SKM-1 (cell line): ENCODE data around the gene SERPIND1.
"Not testable (repeated sequence)": the region's sequence is repeated elsewhere in the genome, so short reads cannot be mapped to it uniquely, and the experiment has no call there.

Experiments used
- DNase-seq: peaks from one replicate; lab custom pipeline; 2025; ENCODE audit not compliant: unreplicated experiment; lab: John Stamatoyannopoulos, UW

Gene SERPIND1

DNA sequence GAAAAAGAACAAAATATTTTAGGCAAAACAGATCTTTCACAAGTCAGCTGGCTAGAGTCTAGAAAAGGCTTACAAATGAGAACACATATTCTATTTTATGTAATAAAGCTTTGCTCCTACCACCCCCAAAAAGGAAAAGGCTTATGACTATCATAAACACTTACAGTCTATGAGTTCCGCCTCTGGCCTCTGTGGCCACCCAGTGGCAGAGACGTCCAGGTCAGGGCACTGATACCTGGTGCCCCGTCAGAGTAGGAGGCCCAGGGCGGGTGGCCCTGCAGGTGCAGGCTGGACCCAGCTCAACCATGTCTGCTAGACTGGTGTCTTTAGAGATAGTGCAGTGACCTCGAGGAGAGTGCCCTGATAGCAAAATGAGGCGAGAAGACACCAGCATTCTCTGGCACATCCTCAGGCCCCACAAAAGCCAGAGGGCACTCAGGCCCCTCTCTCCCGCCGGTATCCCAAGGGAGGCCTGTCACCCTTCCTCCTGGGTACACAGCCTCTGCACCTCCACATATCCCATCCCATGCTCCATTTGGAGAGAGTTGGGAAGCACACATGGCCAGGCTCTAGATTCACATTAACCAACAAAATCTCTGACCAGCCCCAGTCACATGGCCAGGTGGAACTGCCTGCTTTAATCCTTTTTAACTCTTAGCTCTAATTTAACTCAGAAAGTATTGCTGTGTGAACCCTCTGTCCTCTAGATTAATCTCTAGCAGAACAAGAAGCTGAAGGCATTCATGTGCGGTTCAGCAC is 27.3 kb upstream of the SERPIND1 start:
- no peak for DNase-seq

DNA sequence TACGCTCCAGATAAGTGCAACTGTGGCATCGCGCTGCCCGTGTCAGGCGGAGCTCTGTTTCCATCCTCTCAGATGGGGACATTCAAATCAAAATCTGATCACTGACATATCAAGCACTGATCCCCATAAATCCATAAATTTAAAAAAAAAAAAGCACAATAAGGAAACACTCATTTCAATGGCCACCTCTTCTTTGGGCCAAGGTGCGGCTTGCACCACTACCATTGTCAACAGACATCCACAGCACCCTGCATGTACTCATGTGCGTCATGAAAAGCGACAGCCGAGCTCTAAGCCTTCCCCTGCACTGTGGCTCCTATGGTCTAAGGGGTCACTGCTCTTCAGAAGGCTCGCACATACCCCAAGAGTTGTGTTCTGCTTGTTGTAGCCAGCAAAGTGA is 26.7 kb upstream of the SERPIND1 start:
- DNase-seq = no peak

- no peak for DNase-seq
These were observed 25.8 kb upstream of the SERPIND1 start for GRCh38 chr22:20748082-20748481.

GRCh38 chr22:20748731-20749428 is 25.0 kb upstream of the SERPIND1 start:
- DNase-seq = no peak

DNA sequence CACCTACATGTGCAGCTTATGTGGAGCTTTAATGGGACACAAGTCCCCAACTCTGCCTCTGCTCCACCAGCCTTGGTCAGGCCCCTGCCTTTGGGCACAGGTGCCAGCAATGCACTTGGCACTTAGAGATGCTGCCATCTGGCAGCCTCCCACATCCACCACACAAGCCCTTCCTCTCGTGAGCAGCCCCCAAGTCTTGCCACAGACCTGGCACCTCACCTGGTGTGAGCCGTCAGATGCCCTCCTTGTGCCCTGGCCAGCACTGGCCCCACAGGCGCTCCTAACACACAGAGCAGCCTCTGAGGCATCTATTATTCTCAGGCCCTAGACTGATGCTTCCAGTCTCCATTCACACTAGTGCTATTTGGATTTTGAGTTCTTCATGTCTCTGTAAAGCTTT is 24.5 kb upstream of the SERPIND1 start:
- DNase-seq = no peak

- no peak for DNase-seq
These were observed 23.3 kb upstream of the SERPIND1 start for GRCh38 chr22:20750461-20751184.

GRCh38 chr22:20751185-20751851 is 22.6 kb upstream of the SERPIND1 start:
- DNase-seq = no peak

DNA sequence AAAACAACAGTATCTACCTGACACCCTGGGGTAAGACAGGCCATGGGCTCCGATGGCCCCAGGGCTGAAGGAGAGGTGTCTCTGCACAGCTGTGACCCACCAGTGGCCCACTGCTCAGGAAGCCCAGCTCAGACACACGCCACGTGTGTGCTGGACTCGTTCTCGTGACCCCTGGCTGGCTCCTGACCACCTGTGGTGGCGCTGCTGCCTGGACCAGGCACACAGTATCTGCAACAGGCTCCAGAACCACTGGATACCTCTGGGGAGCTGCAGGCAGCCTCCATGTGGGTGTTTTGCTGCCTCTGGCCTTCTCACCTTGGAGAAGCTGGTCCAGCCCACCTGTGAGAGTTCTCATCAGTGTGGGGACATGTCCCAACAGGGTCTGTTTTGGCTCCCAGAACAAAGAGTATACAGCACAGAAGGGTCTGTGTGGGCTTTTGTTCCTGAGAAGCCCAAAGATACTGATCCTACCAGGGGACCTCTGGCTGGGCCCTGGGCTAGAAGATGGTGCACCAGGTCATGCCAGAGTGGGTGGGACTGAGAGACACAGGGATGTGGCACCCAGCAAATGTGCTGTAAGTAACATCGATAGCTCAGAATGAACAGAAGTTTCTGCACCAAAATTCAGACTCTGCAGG is 21.7 kb upstream of the SERPIND1 start:
- no peak for DNase-seq

DNA sequence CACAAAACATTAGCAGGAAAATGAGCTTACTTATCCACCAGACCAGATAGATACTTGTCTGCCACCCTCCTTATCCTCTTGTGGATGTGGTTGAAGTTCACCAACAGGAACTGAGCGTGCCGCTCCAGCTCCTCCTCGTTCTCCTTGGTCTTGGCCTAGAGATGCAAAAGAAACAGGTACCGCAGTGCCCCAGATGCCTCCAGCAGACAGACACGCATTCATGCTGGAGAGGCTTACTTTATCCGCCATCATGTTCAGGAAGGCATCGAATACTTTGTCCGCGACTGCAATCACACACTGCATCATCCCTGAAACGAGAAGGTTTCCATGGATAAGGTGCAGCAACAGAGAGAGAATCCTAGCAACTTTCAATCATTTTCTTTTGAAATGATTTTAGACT is 21.0 kb upstream of the SERPIND1 start:
- DNase-seq = no peak

GRCh38 chr22:20756846-20757245 is 17.1 kb upstream of the SERPIND1 start:
- DNase-seq = no peak

GRCh38 chr22:20758688-20759087 is 15.2 kb upstream of the SERPIND1 start:
- DNase-seq = no peak

GRCh38 chr22:20760084-20760483 is 13.8 kb upstream of the SERPIND1 start:
- DNase-seq = no peak

- no peak for DNase-seq
These were observed 12.4 kb upstream of the SERPIND1 start for GRCh38 chr22:20761536-20761935.

DNA sequence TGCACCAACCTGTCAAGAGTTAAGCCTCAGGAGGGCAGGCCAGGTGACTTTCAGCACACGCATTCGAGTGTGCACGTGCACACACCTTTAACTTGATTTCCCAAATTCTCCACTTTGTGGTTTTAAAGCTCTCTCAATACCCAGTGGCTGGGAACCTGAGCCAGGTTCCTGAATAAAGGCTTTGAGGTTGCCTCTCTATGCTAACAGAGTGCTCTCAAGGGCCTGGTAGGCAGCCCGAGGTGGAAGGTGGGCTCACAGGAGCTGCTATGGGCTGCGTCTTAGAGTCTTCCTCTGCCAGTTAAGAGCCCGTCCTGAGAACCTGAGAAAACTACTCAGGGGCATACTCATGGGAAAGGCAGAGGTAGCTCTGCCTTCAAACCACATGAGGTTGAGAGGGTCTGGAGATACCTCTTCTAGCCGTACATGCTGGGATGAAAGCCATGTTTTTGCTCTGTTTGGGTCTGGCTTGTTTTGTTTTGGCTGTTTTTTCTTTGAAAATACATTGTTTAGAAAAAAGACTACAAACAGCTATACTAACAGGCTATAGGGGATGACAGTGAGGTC is 11.6 kb upstream of the SERPIND1 start:
- DNase-seq = no peak

- DNase-seq = no peak
These were observed 10.1 kb upstream of the SERPIND1 start for GRCh38 chr22:20763630-20764470.

- DNase-seq = no peak
These were observed 9.5 kb upstream of the SERPIND1 start for GRCh38 chr22:20764471-20764720.

DNA sequence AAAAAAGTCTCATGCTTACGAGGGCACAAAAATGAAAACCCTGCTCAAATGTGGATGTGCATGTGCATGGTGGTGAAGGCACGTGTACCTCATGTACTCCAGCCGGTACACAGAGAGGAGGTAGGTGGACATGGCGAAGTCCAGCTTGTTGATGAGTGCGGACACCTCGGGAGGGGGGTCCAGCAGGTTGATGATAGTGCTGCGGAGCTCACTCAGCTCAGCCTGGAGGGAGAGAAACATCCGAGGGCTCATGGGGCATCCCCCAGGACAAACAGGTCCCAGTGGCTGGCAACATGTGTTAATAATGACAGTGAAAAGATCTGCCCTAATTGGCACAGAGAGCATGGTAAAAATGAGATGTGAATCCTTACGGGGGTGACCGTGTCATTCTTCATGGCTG is 9.2 kb upstream of the SERPIND1 start:
- DNase-seq = no peak

DNA sequence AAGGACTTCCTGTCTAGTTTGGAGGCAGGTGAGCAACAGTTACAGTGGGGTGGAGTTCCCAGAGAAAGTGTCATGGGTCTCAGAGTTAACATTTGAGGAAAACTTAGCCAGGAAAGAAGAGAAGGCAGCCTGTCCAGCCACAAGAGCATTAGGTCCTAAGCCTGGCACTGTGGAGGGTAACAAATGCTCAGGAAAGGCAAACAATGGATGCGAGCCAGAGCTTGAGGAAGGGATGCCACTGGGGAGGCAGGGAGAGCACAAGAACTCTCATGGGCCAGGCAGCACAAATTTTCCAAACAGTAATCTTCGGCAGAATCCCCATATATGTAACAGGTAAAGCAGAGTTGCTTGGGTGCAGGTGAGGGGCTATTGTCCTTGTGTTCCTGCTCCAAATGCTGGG is 8.0 kb upstream of the SERPIND1 start:
- DNase-seq = no peak

DNA sequence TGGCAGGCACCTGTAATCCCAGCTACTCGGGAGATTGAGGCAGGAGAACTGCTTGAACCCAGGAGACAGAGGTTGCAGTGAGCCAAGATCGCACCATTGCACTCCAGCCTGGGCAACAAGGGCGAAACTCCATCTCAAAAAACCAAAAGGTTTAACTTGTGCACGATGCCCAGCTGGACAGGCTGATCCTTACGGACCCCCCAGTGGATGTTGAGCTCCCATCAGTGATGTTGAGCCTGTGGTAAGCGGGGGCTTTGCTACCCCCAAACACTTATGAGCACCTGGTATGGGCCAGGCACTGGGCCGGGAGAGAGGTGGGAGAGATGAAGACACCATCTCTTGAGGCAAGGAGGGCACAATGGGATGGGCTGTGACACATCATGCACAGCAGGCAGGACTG is 7.4 kb upstream of the SERPIND1 start:
- no peak for DNase-seq

DNA sequence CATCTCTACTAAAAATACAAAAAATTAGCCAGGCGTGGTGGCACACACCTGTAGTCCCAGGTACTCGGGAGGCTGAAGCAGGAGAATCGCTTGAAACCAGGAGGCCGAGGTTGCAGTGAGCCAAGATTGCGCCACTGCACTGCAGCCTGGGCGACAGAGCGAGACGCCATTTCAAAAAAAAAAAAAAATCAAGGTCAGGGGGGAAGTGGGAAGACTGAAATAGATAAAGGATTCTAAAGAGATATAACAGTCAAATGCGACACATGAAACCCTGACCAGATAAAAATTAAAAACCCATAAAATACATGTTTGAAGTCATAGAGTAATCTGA is 4.5 kb upstream of the SERPIND1 start:
- not testable (repeated sequence) for DNase-seq
